Brain microvascular endothelial cell (primary cell): ENCODE results near the gene LIPM.

Experiments used
- DNase-seq: peaks from one replicate; pipeline ENCODE4 v3.0.0-alpha.2; 2020
- H3K27ac ChIP-seq: fragments of 250-450 bp; sonication (Bioruptor Pico); 2 replicates; pipeline ENCODE4 v1.5.1; 2020; ENCODE audit warnings: mild to moderate bottlenecking, moderate library complexity
- H3K27me3 ChIP-seq: fragments of 250-450 bp; sonication (Bioruptor Pico); replicated peaks from 2 replicates; pipeline ENCODE4 v1.5.1; 2020; ENCODE audit warnings: mild to moderate bottlenecking
- H3K36me3 ChIP-seq: fragments of 250-450 bp; sonication (Bioruptor Pico); replicated peaks from 2 replicates; pipeline ENCODE4 v1.5.1; 2020; ENCODE audit warnings: mild to moderate bottlenecking
- H3K4me3 ChIP-seq: 2 replicates; pipeline ENCODE4 v1.5.1; 2011; ENCODE audit warnings: low read depth, mild to moderate bottlenecking, control low read depth, low read length, moderate library complexity
- CTCF ChIP-seq: IDR thresholded peaks from 2 replicates; pipeline ENCODE4 v1.5.1; 2011; ENCODE audit warnings: low read depth, mild to moderate bottlenecking, moderate library complexity, low read length, control low read depth, inconsistent platforms; ENCODE audit errors: missing control alignments
- in situ Hi-C: cut with HindIII; loops from 2 replicates; pipeline ENCODE4 v1.10.0; 2017; ENCODE audit warnings: low sequenced_read_pairs, low pct_ligation_motif_present

Gene LIPM

DNA sequence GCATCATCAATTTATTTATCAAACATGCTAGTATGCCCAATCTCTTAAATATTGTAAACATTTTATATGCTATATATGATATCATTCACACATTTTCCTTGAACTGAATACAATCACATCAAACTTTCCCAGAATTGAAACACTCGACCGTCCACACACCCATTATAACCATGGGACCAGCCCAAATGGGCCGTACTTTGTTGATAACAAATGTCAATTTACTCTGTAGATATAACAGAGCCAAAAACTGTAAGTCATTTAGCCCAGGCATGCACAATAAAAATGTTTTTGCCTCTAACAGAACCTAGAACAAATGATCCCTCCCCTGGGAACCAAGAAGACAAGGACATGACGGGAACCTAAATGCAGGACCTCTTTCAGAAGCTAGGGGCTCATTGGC lies 49.8 kb downstream of the LIPM start:
- TF ChIP-seq CTCF, result no peak
- Histone ChIP-seq H3K36me3 (no peaks in the 10 kb centered on the region), H3K27me3 (no peaks in the 10 kb centered on the region), H3K4me3 (no peak overlapping the region), H3K27ac (no peak overlapping the region)
- in situ Hi-C loops, result no loop called here
- DNase-seq, result no peak

DNA sequence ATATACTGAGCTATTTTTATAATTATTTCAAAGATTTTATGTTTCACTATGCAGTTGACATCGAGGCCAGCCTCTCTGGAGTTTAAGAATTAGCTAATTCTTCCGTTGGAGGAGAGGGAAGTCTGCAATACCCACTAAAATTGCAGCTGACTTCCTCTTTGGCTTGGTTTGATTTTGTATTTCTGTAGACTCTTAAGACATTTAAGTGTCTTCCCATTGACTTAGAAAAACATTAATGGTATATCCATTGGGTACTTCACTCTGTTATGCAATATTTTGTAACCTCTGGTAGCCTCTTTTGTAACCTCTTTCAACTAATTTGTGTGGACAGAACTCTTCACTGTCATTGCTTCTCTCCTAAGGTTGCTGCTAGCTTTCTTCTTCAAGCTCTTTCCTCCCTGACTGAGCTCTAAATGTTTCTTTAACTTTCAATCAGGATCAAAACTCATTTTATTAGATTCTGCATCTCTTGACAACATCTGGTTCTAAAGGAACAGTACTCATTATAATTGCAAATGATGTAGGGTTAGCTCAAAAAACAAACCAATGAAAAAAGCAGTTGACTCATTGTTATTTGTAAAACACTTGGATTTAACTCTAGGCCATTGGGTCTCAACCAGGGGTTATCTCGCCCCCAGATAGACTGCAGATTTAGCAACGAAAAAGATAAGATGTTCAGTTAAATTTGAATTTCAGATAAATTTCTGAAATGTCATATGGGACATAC lies 50.8 kb downstream of the LIPM start:
- no peak overlapping the region for H3K4me3 ChIP-seq
- no peak overlapping the region for H3K27ac ChIP-seq
- no peak for DNase-seq

DNA sequence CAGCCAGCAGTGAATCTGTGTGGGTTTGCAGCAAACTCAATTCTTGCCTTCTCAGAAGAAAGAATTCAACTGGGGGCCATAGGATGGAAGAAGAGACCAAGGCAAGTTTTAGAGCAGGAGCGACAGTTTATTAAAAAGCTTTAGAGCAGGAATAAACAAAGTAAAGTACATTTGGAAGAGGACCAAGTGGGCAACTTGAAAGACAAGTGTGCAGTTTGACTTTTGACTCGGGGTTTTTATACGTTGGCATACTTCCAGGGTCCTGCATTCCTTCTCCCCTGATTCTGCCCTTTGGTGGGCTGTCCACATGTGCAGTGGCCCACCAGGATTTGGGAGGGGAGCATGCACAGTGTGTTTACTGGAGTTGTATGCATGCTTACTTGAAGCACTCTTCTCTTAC lies 52.2 kb downstream of the LIPM start:
- Histone ChIP-seq H3K27me3 (no peaks in the 10 kb centered on the region), H3K36me3 (no peaks in the 10 kb centered on the region), H3K27ac (no peak overlapping the region), H3K4me3 (no peak overlapping the region)
- TF ChIP-seq CTCF, result no peak
- no peak for DNase-seq
- in situ Hi-C loops, result no loop called here

More for the DNA sequence above, 50.8 kb downstream of the LIPM start:
- in situ Hi-C loops, result no loop called here
- no peaks in the 10 kb centered on the region for H3K36me3 ChIP-seq
- no peak for TF ChIP-seq CTCF
- H3K27me3 ChIP-seq, result no peaks in the 10 kb centered on the region

DNA sequence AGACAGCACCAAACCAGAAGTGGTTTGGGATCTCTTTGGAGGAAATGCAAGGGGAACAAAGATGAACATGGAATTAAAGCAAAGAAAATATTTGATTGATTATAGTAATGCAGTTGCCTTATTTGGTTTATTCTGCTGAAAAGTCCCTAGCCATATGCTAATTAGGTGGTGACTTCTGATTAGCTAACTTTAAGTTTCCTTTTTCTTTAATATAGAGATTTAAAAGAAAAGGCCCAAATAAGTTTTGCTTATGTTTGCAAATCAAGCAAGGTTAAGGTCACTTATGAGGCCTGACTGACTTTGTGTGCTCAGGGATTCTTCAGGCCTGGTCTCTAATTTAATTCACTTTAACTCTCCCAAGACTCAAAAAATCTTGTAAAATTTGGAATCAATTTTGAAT lies 55.3 kb downstream of the LIPM start:
- H3K36me3 ChIP-seq, result no peaks in the 10 kb centered on the region
- H3K4me3 ChIP-seq, result no peak overlapping the region
- H3K27ac ChIP-seq, result no peak overlapping the region
- in situ Hi-C loops, result no loop called here
- H3K27me3 ChIP-seq, result no peaks in the 10 kb centered on the region
- TF ChIP-seq CTCF, result no peak
- no peak for DNase-seq

- no peak for TF ChIP-seq CTCF
- Histone ChIP-seq H3K4me3 (no peak overlapping the region), H3K27me3 (no peaks in the 10 kb centered on the region), H3K27ac (no peak overlapping the region), H3K36me3 (no peaks in the 10 kb centered on the region)
- in situ Hi-C loops, result no loop called here
- DNase-seq, result no peak
Measured at GRCh38 chr10:88858491-88858890, 56.0 kb downstream of the LIPM start.

DNA sequence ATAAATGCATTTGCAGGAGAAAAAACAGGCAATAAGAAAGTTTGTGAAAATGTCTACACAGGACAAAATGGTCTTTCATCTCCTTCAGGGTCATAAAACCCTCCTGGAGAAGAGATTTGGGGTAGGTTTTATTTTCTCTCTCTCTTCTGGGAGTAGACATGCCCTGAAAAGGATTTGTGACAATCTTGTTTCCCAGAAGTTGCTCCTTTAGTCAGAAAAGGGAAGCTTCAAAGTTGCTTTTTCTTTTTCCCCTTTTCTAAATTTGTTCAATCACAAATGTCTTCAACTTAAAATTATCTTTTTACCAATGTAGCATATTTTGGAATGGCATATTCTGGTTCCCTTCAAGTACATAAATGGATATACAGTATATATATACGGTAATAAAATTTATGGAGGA lies 58.5 kb downstream of the LIPM start:
- DNase-seq, result no peak
- Histone ChIP-seq H3K27ac (no peak overlapping the region), H3K4me3 (no peak overlapping the region), H3K36me3 (no peaks in the 10 kb centered on the region), H3K27me3 (no peaks in the 10 kb centered on the region)
- in situ Hi-C loops, result no loop called here
- no peak for TF ChIP-seq CTCF
